Neuronal stem cell (in vitro differentiated cells): Measurements from ENCODE around the gene LIN52.

Source experiments
- DNase-seq: peaks from one replicate; pipeline ENCODE4 v3.0.0-alpha.2; 2013; ENCODE audit warnings: low spot score
- H2AFZ ChIP-seq: one replicate; pipeline ENCODE4 v1.6.1; 2013; ENCODE audit warnings: mild to moderate bottlenecking, low read length, inconsistent platforms
- H2AK5ac ChIP-seq: 2 replicates; pipeline ENCODE4 v1.6.1; 2013; ENCODE audit warnings: low read depth, mild to moderate bottlenecking, inconsistent platforms, low read length, moderate library complexity, mixed read lengths
- H2BK120ac ChIP-seq: 2 replicates; pipeline ENCODE4 v1.6.1; 2013; ENCODE audit warnings: low read depth, mild to moderate bottlenecking, inconsistent platforms, low read length, moderate library complexity, mixed read lengths
- H2BK12ac ChIP-seq: one replicate; pipeline ENCODE4 v1.6.1; 2013; ENCODE audit warnings: low read length, inconsistent platforms
- H2BK15ac ChIP-seq: 2 replicates; pipeline ENCODE4 v1.6.1; 2013; ENCODE audit warnings: mild to moderate bottlenecking, low read length, inconsistent platforms, mixed read lengths
- H2BK5ac ChIP-seq: one replicate; pipeline ENCODE4 v1.6.1; 2013; ENCODE audit warnings: inconsistent platforms, mild to moderate bottlenecking, low read length, moderate library complexity
- H3K14ac ChIP-seq: one replicate; pipeline ENCODE4 v1.6.1; 2013; ENCODE audit warnings: low read length, inconsistent platforms
- H3K18ac ChIP-seq: 2 replicates; pipeline ENCODE4 v1.6.1; 2013; ENCODE audit warnings: low read length, inconsistent platforms
- H3K23ac ChIP-seq: 2 replicates; pipeline ENCODE4 v1.6.1; 2013; ENCODE audit warnings: low read depth, mild to moderate bottlenecking, mixed read lengths, low read length, inconsistent platforms; ENCODE audit not compliant: poor library complexity
- H3K27ac ChIP-seq: replicated peaks from 3 replicates; pipeline ENCODE4 v1.5.1; 2013; ENCODE audit warnings: low read length, inconsistent platforms
- H3K27me3 ChIP-seq, 3 experiments: 2 replicates each; pipeline ENCODE4 v1.6.1; 2013; ENCODE audit warnings: low read length in 3 of 3, mild to moderate bottlenecking in 2 of 3, inconsistent platforms in 1 of 3, low read depth in 1 of 3, mixed read lengths in 1 of 3, moderate library complexity in 1 of 3; ENCODE audit not compliant: control insufficient read depth in 3 of 3, insufficient read depth in 3 of 3
- H3K36me3 ChIP-seq, 2 donors: replicated peaks in 1 of 2; 2 replicates each; pipeline ENCODE4 v1.6.1; 2013; ENCODE audit warnings: low read length in 2 of 2; ENCODE audit not compliant: control insufficient read depth in 2 of 2, insufficient read depth in 2 of 2
- H3K4ac ChIP-seq: 2 replicates; pipeline ENCODE4 v1.6.1; 2013; ENCODE audit warnings: inconsistent platforms, mild to moderate bottlenecking, low read length, moderate library complexity
- H3K4me1 ChIP-seq, 2 donors: 1 replicate in 1 of 2; 2 replicates in 1 of 2; pipeline ENCODE4 v1.6.1; 2013; ENCODE audit warnings: low read length in 2 of 2, low read depth in 1 of 2; ENCODE audit not compliant: control insufficient read depth in 2 of 2, insufficient read depth in 1 of 2
- H3K4me2 ChIP-seq: one replicate; pipeline ENCODE4 v1.6.1; 2013; ENCODE audit warnings: mild to moderate bottlenecking, low read length, inconsistent platforms; ENCODE audit not compliant: insufficient read depth, poor library complexity, severe bottlenecking
- H3K4me3 ChIP-seq, 2 donors: 2 replicates each; pipeline ENCODE4 v1.5.1; 2013; ENCODE audit warnings: low read length in 2 of 2, mild to moderate bottlenecking in 2 of 2, inconsistent platforms in 1 of 2, moderate library complexity in 1 of 2
- H3K79me1 ChIP-seq: one replicate; pipeline ENCODE4 v1.6.1; 2013; ENCODE audit warnings: low read depth, mild to moderate bottlenecking, inconsistent platforms, low read length, moderate library complexity
- H3K9ac ChIP-seq: one replicate; pipeline ENCODE4 v1.6.1; 2013; ENCODE audit warnings: mild to moderate bottlenecking, low read depth, low read length, inconsistent platforms; ENCODE audit not compliant: poor library complexity
- H3K9me3 ChIP-seq, 2 donors: replicated peaks in 1 of 2; 2 replicates each; pipeline versions ENCODE3 to v1.6.1; 2013; ENCODE audit warnings: low read length in 2 of 2, mild to moderate bottlenecking in 2 of 2, inconsistent platforms in 1 of 2, low read depth in 1 of 2, mixed read lengths in 1 of 2, moderate library complexity in 1 of 2; ENCODE audit not compliant: control insufficient read depth in 2 of 2, insufficient read depth in 1 of 2
- H4K8ac ChIP-seq: one replicate; pipeline ENCODE4 v1.6.1; 2013; ENCODE audit warnings: low read depth, mild to moderate bottlenecking, inconsistent platforms, low read length, moderate library complexity
- H4K91ac ChIP-seq: one replicate; pipeline ENCODE4 v1.6.1; 2013; ENCODE audit warnings: low read length, low read depth, mild to moderate bottlenecking, inconsistent platforms; ENCODE audit not compliant: poor library complexity
- WGBS, 2 donors: extraction: QIAGEN DNeasy Blood & Tissue Kit; methylation state at CpG; one replicate each; pipeline ENCODE4 v1.1.7; 2013; ENCODE audit warnings: missing lambda C conversion rate in 2 of 2, mixed read lengths in 1 of 2; ENCODE audit not compliant: insufficient read length in 2 of 2, insufficient replicate concordance in 1 of 2; ENCODE audit errors: extremely low coverage in 2 of 2; 5-methylcytosine and 5-hydroxymethylcytosine counted together

LIN52 gene

GRCh38 chr14:74195623-74196022, 110.9 kb downstream of the LIN52 start:
- H3K14ac ChIP-seq = no peak overlapping the region

GRCh38 chr14:74198441-74199234, 113.9 kb downstream of the LIN52 start:
- Histone ChIP-seq H3K27ac (no peak overlapping the region), H3K27me3 (no peaks in the 10 kb centered on the region), H3K9me3 (peaks cover 0 to 2% of the 10 kb centered on the region in 2 donors), H3K4me2 (no peak overlapping the region), H4K91ac (no peak overlapping the region), H3K14ac (no peak overlapping the region), H2AFZ (no peak overlapping the region), H3K23ac (no peak overlapping the region), H3K18ac (no peak overlapping the region), H2BK15ac (no peak overlapping the region), H3K4ac (no peak overlapping the region), H3K4me1 (peaks cover 0 to 22% of the 10 kb centered on the region in 2 donors), H2BK120ac (no peak overlapping the region), H3K4me3 (peak overlapping the region in 1 of 2 donors; percentile 48), H2AK5ac (no peak overlapping the region), H3K79me1 (no peaks in the 10 kb centered on the region), H2BK5ac (no peak overlapping the region), H3K36me3 (peaks cover 2 to 33% of the 10 kb centered on the region in 2 donors), H4K8ac (no peak overlapping the region), H2BK12ac (no peak overlapping the region), H3K9ac (no peak overlapping the region)
- no peak for DNase-seq
- WGBS, 2 donors = no CpG with 5 or more reads among the region's 7 CpGs

More at GRCh38 chr14:74195623-74196022, 110.9 kb downstream of the LIN52 start:
- Histone ChIP-seq H4K91ac (no peak overlapping the region), H3K18ac (no peak overlapping the region), H3K4me3 (no peak overlapping the region), H3K4ac (no peak overlapping the region), H3K79me1 (no peaks in the 10 kb centered on the region), H3K23ac (no peak overlapping the region), H3K4me2 (no peak overlapping the region), H2AK5ac (no peak overlapping the region), H2BK120ac (no peak overlapping the region), H3K9ac (no peak overlapping the region), H3K27ac (no peak overlapping the region), H3K4me1 (peaks cover 0 to 17% of the 10 kb centered on the region in 2 donors), H3K27me3 (no peaks in the 10 kb centered on the region), H2BK12ac (no peak overlapping the region), H3K9me3 (peaks cover 0 to 2% of the 10 kb centered on the region in 2 donors), H3K36me3 (peaks cover 4 to 19% of the 10 kb centered on the region in 2 donors), H2BK5ac (no peak overlapping the region), H4K8ac (no peak overlapping the region), H2AFZ (no peak overlapping the region), H2BK15ac (no peak overlapping the region)
- no CpG with 5 or more reads among the region's 7 CpGs for WGBS, 2 donors
- DNase-seq = no peak

DNA sequence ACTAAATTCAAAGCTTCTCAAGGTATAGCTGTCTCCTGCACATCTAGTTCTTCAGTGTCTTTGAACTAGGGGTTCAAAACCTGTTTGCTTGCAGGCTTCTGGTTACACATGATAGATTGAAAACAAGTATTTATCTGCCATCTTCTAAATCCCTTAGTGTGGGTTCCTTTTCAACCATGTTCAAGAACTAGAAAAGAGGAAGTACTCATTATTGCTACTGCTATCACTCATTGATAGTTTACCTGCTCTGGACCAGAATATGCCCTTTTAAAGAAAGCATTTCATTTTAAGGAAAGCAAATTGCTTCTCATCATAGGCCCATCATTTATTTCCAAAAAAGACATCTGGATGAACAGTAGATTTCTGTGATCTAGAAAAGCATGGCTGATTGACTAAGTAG, 117.4 kb downstream of the LIN52 start:
- Histone ChIP-seq H3K4me1 (peaks cover 0 to 28% of the 10 kb centered on the region in 2 donors), H2AFZ (no peak overlapping the region), H3K9ac (no peak overlapping the region), H3K14ac (no peak overlapping the region), H2BK12ac (no peak overlapping the region), H4K91ac (no peak overlapping the region), H3K4me2 (no peak overlapping the region), H3K79me1 (no peaks in the 10 kb centered on the region), H3K23ac (no peak overlapping the region), H3K36me3 (peaks cover 2 to 33% of the 10 kb centered on the region in 2 donors), H3K27ac (no peak overlapping the region), H3K27me3 (no peaks in the 10 kb centered on the region), H2BK15ac (no peak overlapping the region), H3K4me3 (no peak overlapping the region), H3K4ac (no peak overlapping the region), H3K18ac (no peak overlapping the region), H2AK5ac (no peak overlapping the region), H2BK120ac (no peak overlapping the region), H2BK5ac (no peak overlapping the region), H3K9me3 (peaks cover 0 to 2% of the 10 kb centered on the region in 2 donors), H4K8ac (no peak overlapping the region)
- no peak for DNase-seq

DNA sequence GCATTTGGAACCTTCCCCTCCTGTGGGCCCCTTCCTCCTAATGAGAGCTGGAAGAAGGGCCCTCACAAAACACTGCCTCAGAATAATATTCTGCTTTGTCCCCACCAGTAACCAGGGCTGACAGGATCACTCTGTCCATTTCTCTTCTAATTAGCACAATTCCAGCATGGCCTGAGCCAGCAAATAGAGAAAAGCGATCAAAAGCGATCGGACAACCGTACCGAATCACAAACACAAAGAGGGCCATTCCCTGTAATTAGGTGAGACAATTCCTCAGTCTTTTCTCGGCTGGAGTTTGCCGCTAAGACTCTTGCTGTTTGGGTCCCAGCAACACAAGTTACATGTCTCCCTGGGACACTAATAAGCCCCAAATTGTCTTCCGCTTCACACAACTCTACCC, 118.9 kb downstream of the LIN52 start:
- Histone ChIP-seq H3K9ac (no peak overlapping the region), H3K4me1 (peaks cover 0 to 24% of the 10 kb centered on the region in 2 donors), H4K8ac (no peak overlapping the region), H2AK5ac (no peak overlapping the region), H2AFZ (no peak overlapping the region), H2BK120ac (no peak overlapping the region), H3K18ac (no peak overlapping the region), H2BK15ac (no peak overlapping the region), H3K4me2 (no peak overlapping the region), H3K23ac (no peak overlapping the region), H3K9me3 (peaks cover 0 to 2% of the 10 kb centered on the region in 2 donors), H3K4me3 (no peak overlapping the region), H3K79me1 (no peaks in the 10 kb centered on the region), H3K4ac (no peak overlapping the region), H3K27me3 (no peaks in the 10 kb centered on the region), H2BK12ac (no peak overlapping the region), H2BK5ac (no peak overlapping the region), H3K14ac (no peak overlapping the region), H3K36me3 (peaks cover 2 to 32% of the 10 kb centered on the region in 2 donors), H4K91ac (no peak overlapping the region), H3K27ac (peak overlapping the region; percentile 95)
- peak; percentile 82 for DNase-seq
- no CpG with 5 or more reads among the region's 8 CpGs for WGBS, 2 donors
